ENCODE data around the gene NFATC2. TPM values are rescaled to one million over a fixed set of nuclear protein-coding genes. Genes with fewer than 3 reads are reported as not detected.

NFATC2 gene
- polyA plus RNA-seq, 1 of the 3 experiments (the other 2 are of a cell fraction): 0.36 TPM

DNA sequence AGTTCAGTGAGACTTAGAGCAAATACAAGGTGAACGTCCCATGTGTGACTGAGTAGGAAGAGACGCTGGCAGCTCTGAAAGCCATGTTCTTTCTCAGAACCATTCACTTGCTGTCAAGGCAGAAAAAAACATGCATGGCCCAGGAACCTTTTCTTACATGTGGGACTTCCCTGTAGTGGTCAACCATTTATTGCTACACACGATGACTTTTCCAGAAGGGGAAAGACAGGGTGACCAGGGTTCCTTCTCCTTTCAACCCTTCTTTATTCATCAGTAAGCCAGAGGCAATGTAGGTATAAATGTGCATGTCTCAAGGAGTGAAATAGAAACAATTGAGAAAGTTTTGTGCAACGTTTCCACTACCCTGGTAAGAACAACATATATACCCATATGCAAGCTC, 189.0 kb downstream of the NFATC2 start (continued):
- no peak for TF ChIP-seq CHD2 (IDR thresholded peaks at IDR 0.05; ENCODE audit: low read length, partially characterized antibody)
- TF ChIP-seq ELF1 (IDR thresholded peaks at IDR 0.05): no peak

DNA sequence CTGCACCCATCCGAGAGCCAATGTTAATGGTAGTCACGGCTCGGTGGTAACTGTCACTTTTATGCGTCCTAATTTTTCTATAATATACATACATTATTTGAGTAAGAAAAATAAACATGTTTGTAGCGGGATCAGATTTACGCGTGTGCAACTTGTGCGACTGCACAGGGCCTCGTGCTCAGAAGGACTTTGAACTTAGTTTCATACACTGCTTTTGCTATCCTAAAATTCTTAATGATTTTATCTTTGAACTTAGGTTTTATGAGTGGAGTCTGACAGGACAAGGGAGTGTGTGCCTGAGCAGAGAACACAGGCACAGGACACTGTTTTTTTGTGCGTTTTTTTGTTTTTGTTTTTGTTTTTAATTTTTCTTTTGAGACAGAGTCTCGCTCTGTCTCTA, 189.7 kb downstream of the NFATC2 start:
- 92% methylated on average over 11 of the region's 11 CpGs for WGBS (ENCODE audit: low lambda C conversion rate)
- H3K4me1 ChIP-seq (ENCODE audit: control insufficient read depth in 1 of 2, insufficient read depth in 2 of 2, low read depth in 1 of 2, low read length in 1 of 2): peaks cover 0 to 22% of the 10 kb centered on the region in 2 experiments; a peak in 2 of 4 replicates
- no peaks in the 10 kb centered on the region for H3K9me3 ChIP-seq
- H2AFZ ChIP-seq (ENCODE audit: low read depth): no peak overlapping the region
- DNase-seq: no peak
- peaks cover 27% of the 10 kb centered on the region for H3F3A ChIP-seq (replicated peaks; ENCODE audit: insufficient read depth)
- CTCF ChIA-PET: interaction anchor here (4.2 kb wide), 1 partner anchor 371 kb away, joined by 15 read pairs; no protein-coding TSS in a partner anchor
- H3K79me2 ChIP-seq (ENCODE audit: insufficient read depth): no peaks in the 10 kb centered on the region
- peak overlapping the region in 1 of 2 experiments; percentile 93; a peak in 1 of 4 replicates for H3K27ac ChIP-seq (ENCODE audit: low read depth in 2 of 2, low read length in 1 of 2)
- no peaks in the 10 kb centered on the region for H3K27me3 ChIP-seq (ENCODE audit: insufficient read depth)
- H3K9me2 ChIP-seq: no peaks in the 10 kb centered on the region
- no peaks in the 10 kb centered on the region for H3K36me3 ChIP-seq (replicated peaks in 1 of 2; ENCODE audit: control insufficient read depth in 1 of 2, insufficient read depth in 2 of 2, low read length in 1 of 2)
- no peaks in the 10 kb centered on the region for H4K20me1 ChIP-seq (ENCODE audit: insufficient read depth)
- H3K4me2 ChIP-seq: no peak overlapping the region
- POLR2A ChIA-PET: no interaction called here
- no peak overlapping the region for H3K4me3 ChIP-seq (ENCODE audit: low read depth in 2 of 2, low read length in 1 of 2)
- no peak overlapping the region for H3K9ac ChIP-seq
- TF ChIP-seq FOSL2 (IDR thresholded peaks at IDR 0.05; ENCODE audit: borderline replicate concordance, low read depth) (no peak), JUND (IDR thresholded peaks at IDR 0.05) (no peak), EZH2phosphoT487 (IDR thresholded peaks at IDR 0.05; ENCODE audit: borderline replicate concordance, low read depth) (no peak), SMC3 (IDR thresholded peaks at IDR 0.05; ENCODE audit: low read depth, low read length) (no peak), RAD21 (IDR thresholded peaks at IDR 0.05; ENCODE audit: low read length) (no peak), RCOR1 (IDR thresholded peaks at IDR 0.05; ENCODE audit: low read length) (no peak), GABPA (IDR thresholded peaks at IDR 0.05; ENCODE audit: low read depth) (no peak)
- TF ChIP-seq, protein P1, sequence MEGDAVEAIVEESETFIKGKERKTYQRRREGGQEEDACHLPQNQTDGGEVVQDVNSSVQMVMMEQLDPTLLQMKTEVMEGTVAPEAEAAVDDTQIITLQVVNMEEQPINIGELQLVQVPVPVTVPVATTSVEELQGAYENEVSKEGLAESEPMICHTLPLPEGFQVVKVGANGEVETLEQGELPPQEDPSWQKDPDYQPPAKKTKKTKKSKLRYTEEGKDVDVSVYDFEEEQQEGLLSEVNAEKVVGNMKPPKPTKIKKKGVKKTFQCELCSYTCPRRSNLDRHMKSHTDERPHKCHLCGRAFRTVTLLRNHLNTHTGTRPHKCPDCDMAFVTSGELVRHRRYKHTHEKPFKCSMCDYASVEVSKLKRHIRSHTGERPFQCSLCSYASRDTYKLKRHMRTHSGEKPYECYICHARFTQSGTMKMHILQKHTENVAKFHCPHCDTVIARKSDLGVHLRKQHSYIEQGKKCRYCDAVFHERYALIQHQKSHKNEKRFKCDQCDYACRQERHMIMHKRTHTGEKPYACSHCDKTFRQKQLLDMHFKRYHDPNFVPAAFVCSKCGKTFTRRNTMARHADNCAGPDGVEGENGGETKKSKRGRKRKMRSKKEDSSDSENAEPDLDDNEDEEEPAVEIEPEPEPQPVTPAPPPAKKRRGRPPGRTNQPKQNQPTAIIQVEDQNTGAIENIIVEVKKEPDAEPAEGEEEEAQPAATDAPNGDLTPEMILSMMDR (IDR thresholded peaks at IDR 0.05): no peak
- TF ChIP-seq, protein P2, sequence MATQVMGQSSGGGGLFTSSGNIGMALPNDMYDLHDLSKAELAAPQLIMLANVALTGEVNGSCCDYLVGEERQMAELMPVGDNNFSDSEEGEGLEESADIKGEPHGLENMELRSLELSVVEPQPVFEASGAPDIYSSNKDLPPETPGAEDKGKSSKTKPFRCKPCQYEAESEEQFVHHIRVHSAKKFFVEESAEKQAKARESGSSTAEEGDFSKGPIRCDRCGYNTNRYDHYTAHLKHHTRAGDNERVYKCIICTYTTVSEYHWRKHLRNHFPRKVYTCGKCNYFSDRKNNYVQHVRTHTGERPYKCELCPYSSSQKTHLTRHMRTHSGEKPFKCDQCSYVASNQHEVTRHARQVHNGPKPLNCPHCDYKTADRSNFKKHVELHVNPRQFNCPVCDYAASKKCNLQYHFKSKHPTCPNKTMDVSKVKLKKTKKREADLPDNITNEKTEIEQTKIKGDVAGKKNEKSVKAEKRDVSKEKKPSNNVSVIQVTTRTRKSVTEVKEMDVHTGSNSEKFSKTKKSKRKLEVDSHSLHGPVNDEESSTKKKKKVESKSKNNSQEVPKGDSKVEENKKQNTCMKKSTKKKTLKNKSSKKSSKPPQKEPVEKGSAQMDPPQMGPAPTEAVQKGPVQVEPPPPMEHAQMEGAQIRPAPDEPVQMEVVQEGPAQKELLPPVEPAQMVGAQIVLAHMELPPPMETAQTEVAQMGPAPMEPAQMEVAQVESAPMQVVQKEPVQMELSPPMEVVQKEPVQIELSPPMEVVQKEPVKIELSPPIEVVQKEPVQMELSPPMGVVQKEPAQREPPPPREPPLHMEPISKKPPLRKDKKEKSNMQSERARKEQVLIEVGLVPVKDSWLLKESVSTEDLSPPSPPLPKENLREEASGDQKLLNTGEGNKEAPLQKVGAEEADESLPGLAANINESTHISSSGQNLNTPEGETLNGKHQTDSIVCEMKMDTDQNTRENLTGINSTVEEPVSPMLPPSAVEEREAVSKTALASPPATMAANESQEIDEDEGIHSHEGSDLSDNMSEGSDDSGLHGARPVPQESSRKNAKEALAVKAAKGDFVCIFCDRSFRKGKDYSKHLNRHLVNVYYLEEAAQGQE (IDR thresholded peaks at IDR 0.05; ENCODE audit: low read depth, low read length): no peak
